Measurements from ENCODE around the gene CGNL1.
A peak's percentile ranks its signal among the peaks of the same experiment; 100 is the strongest.

The CGNL1 gene

GRCh38 chr15:57495554-57496165 is 119.4 kb downstream of the CGNL1 start:
- no peak overlapping the region for H3K4me3 ChIP-seq (ENCODE audit: low read length)
- no peak for DNase-seq (ENCODE audit: low read depth)
- TF ChIP-seq CTCF (IDR thresholded peaks at IDR 0.05; ENCODE audit: insufficient read depth, low read depth, low read length, missing control alignments) = no peak

- no peak overlapping the region for H3K4me3 ChIP-seq (ENCODE audit: low read length)
- no peak for TF ChIP-seq CTCF (IDR thresholded peaks at IDR 0.05; ENCODE audit: insufficient read depth, low read depth, low read length, missing control alignments)
- DNase-seq (ENCODE audit: low read depth) = no peak
These were observed 120.3 kb downstream of the CGNL1 start for GRCh38 chr15:57496594-57496945.

GRCh38 chr15:57496946-57497869 is 120.9 kb downstream of the CGNL1 start:
- no peak for DNase-seq (ENCODE audit: low read depth)
- TF ChIP-seq CTCF (IDR thresholded peaks at IDR 0.05; ENCODE audit: insufficient read depth, low read depth, low read length, missing control alignments) = peak; percentile 8
- no peak overlapping the region for H3K4me3 ChIP-seq (ENCODE audit: low read length)

GRCh38 chr15:57500256-57500655 is 124.0 kb downstream of the CGNL1 start:
- no peak for DNase-seq (ENCODE audit: low read depth)
- no peak for TF ChIP-seq CTCF (IDR thresholded peaks at IDR 0.05; ENCODE audit: insufficient read depth, low read depth, low read length, missing control alignments)

GRCh38 chr15:57500979-57501576 is 124.8 kb downstream of the CGNL1 start:
- no peak for TF ChIP-seq CTCF (IDR thresholded peaks at IDR 0.05; ENCODE audit: insufficient read depth, low read depth, low read length, missing control alignments)
- DNase-seq (ENCODE audit: low read depth) = peak; percentile 51
- H3K4me3 ChIP-seq (ENCODE audit: low read length) = no peak overlapping the region

More at GRCh38 chr15:57500256-57500655, 124.0 kb downstream of the CGNL1 start:
- H3K4me3 ChIP-seq (ENCODE audit: low read length) = no peak overlapping the region

GRCh38 chr15:57502116-57502515 is 125.8 kb downstream of the CGNL1 start:
- DNase-seq (ENCODE audit: low read depth) = no peak
- no peak for TF ChIP-seq CTCF (IDR thresholded peaks at IDR 0.05; ENCODE audit: insufficient read depth, low read depth, low read length, missing control alignments)
- H3K4me3 ChIP-seq (ENCODE audit: low read length) = no peak overlapping the region
